HG02938 (cell line): ENCODE measurements around the gene NFAM1.

Experiments used
- ATAC-seq: cut with Tn5 transposase; IDR thresholded peaks from one replicate; pipeline ENCODE4 v1.9.1; 2021; ENCODE audit warnings: mild to moderate bottlenecking, moderate library complexity; ENCODE audit not compliant: unreplicated experiment

The NFAM1 gene

GRCh38 chr22:42432020-42432596, at the start of gene NFAM1:
Gene NFAM1, minus strand, starts transcription at chr22:42432403. Its CDS starts 46 bp downstream, at chr22:42432357.
- no peak for ATAC-seq

GRCh38 chr22:42475122-42475521, 42.9 kb upstream of the NFAM1 start:
- no peak for ATAC-seq

GRCh38 chr22:42473484-42474193, 41.4 kb upstream of the NFAM1 start:
- ATAC-seq, result no peak

DNA sequence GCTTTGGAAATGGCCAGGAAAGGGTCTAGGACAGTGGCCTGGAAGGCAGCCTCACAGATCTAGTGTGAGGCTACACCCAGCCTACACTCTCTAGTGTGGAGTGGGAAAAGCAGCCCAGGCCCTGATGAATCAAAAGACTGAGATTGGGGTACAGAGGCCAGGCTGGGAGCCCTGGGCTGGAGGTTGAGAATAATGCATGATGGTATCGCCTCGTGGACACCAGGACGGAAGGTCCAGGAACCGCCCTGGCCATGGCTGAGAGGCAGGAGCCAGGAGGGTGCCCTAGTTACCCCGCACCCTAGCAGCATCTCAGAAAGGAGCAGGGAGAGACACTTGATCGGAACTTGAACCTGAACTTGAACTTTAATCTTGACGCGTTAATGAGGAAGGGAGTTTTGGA, 40.5 kb upstream of the NFAM1 start:
- ATAC-seq, result no peak

- ATAC-seq, result no peak
Measured at GRCh38 chr22:42471441-42471840, 39.2 kb upstream of the NFAM1 start.

GRCh38 chr22:42470366-42471082, 38.3 kb upstream of the NFAM1 start:
- ATAC-seq, result no peak

DNA sequence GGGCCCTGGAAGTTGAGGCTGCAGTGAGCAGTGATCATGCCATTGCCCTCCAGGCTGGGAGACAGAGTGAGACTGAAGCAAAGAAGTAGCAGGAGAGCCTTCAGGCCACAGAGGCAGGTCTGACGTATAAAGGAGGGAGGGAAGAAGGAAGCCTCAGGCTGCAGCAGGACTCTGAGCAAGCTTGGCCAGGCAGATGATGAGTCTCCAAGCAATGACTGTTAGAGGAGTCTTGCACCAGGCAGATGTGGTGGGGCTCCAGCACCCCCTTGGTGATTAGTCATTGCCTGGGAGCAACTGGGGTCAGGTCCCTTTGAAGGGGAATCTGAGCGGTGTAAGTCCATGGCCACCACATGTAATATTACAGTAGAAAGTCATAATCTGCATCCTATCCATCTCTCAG, 36.6 kb upstream of the NFAM1 start:
- ATAC-seq, result no peak

GRCh38 chr22:42462016-42462415, 29.8 kb upstream of the NFAM1 start:
- ATAC-seq, result no peak

DNA sequence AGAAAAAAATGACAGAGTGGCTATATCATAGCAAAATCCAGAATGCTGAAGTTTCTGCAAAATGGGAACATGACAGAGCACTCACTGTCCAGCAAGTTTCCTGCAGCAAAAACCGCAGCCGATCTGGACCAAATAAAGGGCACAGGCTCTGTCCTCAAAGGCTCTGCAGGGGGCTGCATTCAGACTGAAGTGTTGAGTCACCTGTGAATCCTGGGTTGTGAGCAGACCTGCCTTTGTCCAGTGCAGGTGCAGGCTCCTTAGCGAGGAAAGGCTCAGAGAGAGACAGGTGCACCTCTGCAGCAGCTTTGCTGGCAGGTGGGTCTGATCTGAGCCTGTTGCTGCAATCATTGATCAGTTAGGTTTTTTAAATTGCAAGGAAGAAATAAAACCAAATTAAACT, 29.3 kb upstream of the NFAM1 start:
- ATAC-seq, result no peak

GRCh38 chr22:42459287-42460063, 27.3 kb upstream of the NFAM1 start:
- no peak for ATAC-seq

DNA sequence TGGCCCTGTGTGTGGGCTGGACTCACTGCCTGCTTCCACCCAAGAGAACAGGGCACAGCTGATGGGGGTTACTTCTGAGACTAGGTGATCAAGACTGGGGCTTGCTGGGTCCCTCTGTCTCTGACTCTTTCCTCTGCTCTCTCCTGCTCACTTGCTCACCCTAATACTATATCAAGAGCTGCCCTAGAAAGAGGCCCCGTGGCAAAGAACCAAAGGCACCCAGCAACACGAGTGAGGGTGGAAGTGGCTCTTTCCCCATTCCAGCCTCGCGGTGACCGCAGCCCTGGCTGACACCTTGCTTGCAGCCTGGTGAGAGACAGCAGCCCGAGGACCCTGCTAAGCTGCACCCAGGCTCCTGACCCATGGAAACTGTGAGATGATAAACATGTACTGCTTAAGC, 20.7 kb upstream of the NFAM1 start:
- ATAC-seq, result no peak

GRCh38 chr22:42452456-42452855, 20.3 kb upstream of the NFAM1 start:
- no peak for ATAC-seq

GRCh38 chr22:42451499-42452145, 19.4 kb upstream of the NFAM1 start:
- no peak for ATAC-seq

DNA sequence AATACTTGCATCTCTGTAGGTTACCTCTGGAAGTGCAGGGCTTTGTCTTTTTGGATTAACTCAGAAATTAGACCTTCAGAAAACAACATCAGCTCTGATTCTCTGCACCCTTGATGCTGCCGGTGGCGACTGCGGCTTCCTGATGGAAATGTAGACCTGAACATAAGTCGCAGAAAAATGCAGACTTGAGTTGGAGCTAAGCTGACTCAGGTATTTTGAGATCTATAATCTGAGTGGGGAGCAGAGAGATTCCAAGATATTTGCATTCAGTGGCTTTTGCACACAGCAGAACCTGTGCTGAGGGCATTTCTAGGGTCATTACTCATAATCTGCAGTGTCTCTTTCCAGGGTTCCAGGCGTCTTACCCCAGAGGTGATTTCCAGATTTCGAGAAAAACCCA, 18.7 kb upstream of the NFAM1 start:
- no peak for ATAC-seq

- ATAC-seq, result no peak
Measured at GRCh38 chr22:42446151-42446550, 13.9 kb upstream of the NFAM1 start.

- no peak for ATAC-seq
Measured at GRCh38 chr22:42444077-42444904, 12.1 kb upstream of the NFAM1 start.

GRCh38 chr22:42443240-42444076, 11.3 kb upstream of the NFAM1 start:
- no peak for ATAC-seq

DNA sequence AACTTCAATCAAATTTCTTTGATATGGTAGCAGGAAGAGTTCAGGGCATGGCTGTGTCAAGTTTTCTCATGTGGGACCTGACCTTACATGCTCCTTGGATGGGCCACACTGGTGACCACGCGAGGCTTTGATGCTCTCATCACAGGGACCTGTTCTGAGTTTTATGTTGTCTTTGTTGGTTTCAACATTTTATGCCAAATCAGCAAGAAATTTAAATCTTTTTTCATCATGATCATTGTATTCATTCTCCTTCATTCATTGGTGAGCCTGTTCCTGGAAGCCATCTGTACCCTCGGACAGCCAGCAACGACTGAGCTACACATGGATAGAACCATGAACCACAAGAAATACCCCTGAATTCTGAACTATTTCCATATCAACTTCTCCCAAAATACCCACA, 10.5 kb upstream of the NFAM1 start:
- no peak for ATAC-seq

- ATAC-seq, result no peak
Measured at GRCh38 chr22:42440728-42441127, 8.5 kb upstream of the NFAM1 start.
